ENCODE results near the gene PLCE1. TPM values are rescaled to one million over a fixed set of nuclear protein-coding genes. Genes with fewer than 3 reads are reported as not detected.

The PLCE1 gene
- total RNA-seq, 2 donors from 2014 or later: 2.5 to 4.9 TPM

DNA sequence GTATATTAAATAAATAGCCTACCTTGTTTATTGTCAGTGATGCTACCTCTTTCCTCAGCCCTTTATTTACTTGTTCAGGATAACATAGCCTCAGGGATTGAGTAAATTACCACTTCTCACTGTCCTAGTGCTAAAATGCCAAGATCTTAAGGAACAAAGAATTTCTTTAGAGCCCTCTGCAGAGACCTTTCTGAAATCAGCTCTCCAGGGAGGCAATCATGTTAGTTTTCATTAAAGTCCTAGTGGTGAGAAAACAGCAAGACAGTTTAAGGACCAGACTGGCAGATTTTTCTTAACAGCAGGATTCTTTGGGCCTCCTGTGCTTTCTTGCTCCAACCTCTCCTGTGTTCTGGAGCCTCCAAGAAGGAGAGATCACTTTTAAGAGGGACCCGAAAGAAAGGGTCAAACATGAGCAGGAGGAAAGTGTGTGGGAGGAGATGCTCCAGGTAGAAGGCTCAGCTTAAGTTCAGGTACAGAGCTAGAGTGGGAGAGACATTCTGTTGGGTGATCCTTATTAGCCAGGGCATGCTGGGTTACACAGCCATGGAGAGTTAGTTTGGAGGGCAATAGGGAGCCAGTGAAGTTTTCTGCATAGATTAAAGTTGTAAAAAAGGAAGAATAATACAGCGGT is 1.2 kb upstream of the PLCE1 start:
- intact Hi-C loops (cut with DNase I): no loop called here
- DNase-seq (ENCODE audit: low spot score): no peak

- intact Hi-C loops (cut with DNase I): no loop called here
- DNase-seq (ENCODE audit: low spot score): no peak
These were observed 333 bp upstream of the PLCE1 start for GRCh38 chr10:93993414-93993781.

DNA sequence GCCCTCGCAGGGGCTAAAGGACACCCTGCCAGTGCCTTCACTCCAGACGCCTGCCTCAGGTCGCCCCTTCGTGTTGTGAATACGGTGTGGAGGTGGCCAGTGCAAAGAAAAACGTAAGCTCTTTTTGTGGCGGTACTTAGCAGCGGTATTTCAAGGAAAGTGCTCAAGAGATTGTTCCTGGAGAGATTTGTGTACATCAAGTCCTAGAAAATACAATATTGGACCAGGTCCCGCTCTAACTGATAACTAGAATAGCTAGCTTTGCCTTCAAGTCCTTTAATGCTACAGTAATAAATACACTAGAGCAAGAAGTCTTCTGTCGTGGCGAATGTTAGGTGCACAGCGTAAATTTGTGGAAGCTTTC is 689 bp downstream of the PLCE1 start:
- no peak for DNase-seq (ENCODE audit: low spot score)
- intact Hi-C loops (cut with DNase I): no loop called here

DNA sequence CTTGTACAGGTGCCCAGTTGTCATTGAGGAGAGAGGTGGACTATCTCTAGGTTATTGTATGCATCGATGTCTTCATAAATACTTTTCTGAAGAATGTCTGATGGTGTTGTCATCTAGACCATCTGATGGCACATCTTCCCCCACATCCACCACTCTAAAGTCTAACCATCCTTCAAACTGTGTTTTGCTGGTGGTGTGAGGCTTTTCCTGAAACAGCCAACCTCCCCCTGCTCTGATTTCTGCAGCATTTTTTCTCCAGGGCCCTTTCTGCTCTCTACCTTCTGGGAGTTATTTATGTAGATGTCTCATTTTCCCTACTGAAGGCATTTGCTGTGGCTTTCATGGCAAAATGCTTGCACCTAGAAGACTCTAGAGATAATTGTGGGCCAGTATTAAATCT is 1.5 kb downstream of the PLCE1 start:
- DNase-seq (ENCODE audit: low spot score): no peak
- intact Hi-C loops (cut with DNase I): no loop called here

DNA sequence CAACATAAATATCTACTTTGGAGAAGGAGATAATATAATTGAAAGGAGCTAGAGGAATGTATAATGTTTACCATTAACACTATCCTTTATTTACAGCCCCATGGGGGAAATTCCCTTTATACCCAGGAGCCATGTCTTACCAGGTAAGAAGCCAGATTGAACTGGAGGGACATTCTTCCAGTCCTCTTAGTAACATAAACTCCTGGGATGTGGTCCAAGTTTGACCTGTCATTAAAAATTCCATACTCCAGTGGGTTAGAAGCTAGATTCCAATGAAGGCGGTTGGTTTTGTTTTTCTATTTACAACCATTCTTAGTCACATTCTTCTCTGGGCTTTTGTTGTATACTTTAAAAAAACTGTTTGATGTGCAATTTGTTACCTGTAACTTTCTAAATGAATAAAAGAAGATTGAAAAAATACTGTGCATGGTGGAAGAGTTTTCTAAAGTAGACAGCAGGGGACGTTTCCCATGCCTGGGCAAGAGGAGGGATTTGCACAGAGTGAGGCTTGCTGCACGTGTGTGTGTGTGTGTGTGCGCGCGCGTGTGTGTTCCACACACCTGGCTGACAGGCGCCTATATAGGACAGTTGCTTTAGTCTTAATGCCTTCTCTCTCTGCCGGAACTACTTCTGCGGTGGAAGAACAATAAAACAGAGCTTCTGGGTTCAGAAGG is 2.0 kb downstream of the PLCE1 start:
- intact Hi-C loops (cut with DNase I): no loop called here
- no peak for DNase-seq (ENCODE audit: low spot score)

- no peak for DNase-seq (ENCODE audit: low spot score)
- intact Hi-C loops (cut with DNase I): no loop called here
These were observed 2.8 kb downstream of the PLCE1 start for GRCh38 chr10:93996551-93996950.

DNA sequence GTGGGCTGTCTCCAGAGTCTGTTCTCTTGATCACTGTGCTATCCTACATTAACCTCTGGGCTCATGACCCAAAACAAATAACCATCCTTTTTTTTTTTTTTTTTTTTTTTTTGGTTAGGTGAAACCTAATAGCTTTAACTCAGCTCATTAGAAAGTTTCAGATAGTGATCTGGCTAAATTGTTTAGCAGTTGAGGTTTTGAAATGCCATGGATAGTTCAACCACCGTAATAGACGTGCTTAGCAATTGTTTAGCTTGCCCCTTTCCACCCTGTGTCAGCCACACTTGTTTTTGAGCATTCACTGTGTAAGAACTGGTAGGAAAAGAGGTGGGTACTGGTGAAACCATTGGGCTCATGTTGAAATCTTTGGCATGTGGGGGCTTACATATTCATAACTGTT is 3.8 kb downstream of the PLCE1 start:
- intact Hi-C loops (cut with DNase I): no loop called here
- DNase-seq (ENCODE audit: low spot score): no peak

DNA sequence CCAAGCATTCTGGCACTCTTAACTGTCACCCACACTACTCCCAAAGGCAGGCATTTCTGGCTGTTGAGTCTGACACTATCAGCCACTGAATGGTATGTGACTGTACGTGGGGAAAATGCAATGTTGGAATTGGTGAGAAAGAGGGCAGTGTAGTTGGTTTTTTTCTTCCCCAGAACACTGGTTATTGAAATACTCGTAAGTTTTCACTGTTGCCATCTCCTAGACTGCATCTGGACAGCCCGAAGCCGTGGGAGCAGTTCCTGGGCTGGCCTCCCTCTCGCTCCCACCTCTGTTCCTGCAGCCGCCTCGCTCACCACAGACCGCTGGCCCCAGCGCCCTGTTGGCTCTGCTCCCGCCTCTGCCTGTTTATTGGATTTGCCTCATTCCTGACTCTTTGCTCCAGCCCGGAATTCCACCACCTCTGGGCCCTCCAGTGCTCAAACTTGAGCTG is 5.7 kb downstream of the PLCE1 start:
- peak; percentile 85 for DNase-seq (ENCODE audit: low spot score)
- intact Hi-C loops (cut with DNase I): no loop called here

GRCh38 chr10:94000638-94001415 is 7.1 kb downstream of the PLCE1 start:
- DNase-seq (ENCODE audit: low spot score): no peak
- intact Hi-C loops (cut with DNase I): no loop called here

GRCh38 chr10:94001416-94001810 is 7.7 kb downstream of the PLCE1 start:
- intact Hi-C loops (cut with DNase I): no loop called here
- no peak for DNase-seq (ENCODE audit: low spot score)

DNA sequence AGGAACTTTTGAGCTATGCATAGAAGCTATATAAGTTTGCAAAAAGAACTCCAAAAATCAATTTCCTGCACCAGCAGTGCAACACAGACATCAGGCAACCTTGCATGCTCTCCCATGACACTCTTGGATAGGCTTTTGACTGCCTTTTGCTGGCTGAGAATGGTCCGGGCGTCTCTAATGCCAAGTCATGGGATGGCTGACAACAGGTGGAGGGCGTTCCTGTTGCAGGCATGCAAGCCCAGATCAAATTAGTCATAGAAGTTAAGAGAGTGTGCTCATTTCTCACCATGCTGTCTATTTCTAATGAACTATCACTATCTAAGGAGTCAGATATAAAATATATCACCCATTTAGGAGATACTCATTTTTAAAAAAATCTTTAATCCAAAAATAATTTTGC is 8.4 kb downstream of the PLCE1 start:
- intact Hi-C loops (cut with DNase I): no loop called here
- DNase-seq (ENCODE audit: low spot score): no peak

GRCh38 chr10:94003488-94003887 is 9.8 kb downstream of the PLCE1 start:
- intact Hi-C loops (cut with DNase I): no loop called here
- DNase-seq (ENCODE audit: low spot score): no peak

DNA sequence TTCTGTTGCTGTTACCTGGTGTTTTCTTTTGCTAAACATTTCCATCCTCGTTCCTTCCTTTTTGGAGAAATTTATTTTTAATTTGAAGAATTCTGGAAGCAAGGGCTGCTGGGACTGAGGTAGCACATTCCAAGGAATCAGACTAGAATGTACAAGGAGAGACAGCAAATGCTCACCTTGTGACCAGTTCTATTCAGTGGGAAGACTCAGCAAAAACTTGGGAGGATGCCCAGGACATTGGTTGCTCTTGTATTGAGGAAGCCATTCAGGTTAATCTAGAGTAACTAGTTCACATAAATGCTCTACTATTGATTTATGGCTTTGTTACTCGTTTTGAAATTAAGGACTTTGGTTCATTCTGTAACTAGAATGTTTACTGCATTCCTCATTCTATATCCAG is 11.3 kb downstream of the PLCE1 start:
- intact Hi-C loops (cut with DNase I): no loop called here
- no peak for DNase-seq (ENCODE audit: low spot score)

- intact Hi-C loops (cut with DNase I): no loop called here
These were observed 13.1 kb downstream of the PLCE1 start for GRCh38 chr10:94006591-94007550.

DNA sequence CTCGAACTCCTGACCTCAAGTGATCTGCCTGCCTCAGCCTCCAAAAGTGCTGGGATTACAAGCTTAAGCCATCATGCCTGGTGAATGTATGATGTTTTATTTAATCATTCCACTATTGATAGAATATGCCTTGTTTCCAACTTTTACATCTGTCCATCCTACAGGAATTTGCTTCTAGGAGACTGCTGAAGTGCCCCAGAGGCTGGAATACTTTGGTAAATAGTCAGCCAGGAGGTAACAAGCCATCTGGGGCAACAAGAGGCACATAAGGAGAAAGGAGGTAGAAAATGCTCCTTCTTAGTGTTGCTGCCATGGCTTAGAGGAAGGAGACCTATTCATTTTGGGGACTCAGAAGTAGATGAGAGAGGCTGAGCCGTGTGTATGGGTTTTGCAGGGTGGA is 14.8 kb downstream of the PLCE1 start:
- DNase-seq (ENCODE audit: low spot score): no peak
- intact Hi-C loops (cut with DNase I): no loop called here

More at GRCh38 chr10:94006591-94007550, 13.1 kb downstream of the PLCE1 start:
- DNase-seq (ENCODE audit: low spot score): no peak

DNA sequence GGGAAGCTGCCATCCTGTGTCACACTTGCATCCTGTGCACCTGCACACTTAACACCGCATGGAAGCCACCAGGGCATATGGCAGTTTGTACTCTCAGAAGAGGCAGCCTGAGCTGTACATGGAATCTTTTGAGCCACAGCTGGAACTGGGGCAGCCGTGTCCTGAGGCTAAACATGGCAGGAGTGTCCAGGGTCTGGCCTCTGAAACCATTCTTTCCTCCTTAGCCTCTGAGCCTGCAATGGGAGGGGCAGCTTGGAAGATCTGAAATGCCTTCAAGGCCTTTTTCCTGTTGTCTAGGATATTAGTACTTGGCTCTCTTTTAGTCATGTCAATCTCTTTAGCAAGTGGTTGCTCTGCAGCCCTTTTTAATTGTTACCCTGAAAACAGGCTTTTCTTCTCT is 16.4 kb downstream of the PLCE1 start:
- intact Hi-C loops (cut with DNase I): no loop called here
- DNase-seq (ENCODE audit: low spot score): no peak

DNA sequence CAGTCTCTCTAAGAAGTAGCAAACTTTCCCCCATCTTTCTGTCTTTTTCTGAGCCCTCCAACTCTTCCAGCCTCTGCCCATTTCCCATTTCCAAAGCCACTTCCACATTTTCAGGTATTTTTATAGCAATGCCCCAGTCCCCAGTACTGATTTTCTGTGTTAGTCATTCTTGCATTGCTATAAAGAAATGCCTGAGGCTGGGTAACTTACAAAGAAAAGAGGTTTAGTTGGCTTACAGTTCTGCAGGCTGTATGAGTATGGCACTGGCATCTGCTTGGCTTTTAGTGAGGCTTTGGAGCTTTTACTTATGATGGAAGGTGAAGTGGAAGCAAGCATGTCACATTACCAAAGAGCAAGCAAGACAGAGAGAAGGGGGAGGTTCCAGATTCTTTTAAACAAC is 17.2 kb downstream of the PLCE1 start:
- intact Hi-C loops (cut with DNase I): no loop called here
- no peak for DNase-seq (ENCODE audit: low spot score)

DNA sequence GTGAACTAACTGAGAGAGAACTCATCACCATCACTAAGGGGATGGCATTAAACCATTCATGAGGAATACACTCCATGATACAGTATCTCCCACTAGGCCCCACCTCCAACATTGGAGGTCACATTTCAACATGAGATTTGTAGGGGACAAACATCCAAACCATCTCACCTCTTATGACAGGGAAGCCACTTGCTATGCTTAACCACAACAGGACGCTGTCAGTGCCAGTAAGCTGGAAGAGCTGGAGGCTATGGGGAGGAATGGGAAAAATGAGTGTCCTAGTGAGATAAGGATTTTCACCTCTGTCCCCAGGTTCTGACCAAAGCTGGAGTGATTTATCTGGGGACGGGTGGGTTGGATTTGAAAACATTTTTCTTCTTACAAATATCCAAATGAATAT is 17.6 kb downstream of the PLCE1 start:
- no peak for DNase-seq (ENCODE audit: low spot score)
- intact Hi-C loops (cut with DNase I): no loop called here

DNA sequence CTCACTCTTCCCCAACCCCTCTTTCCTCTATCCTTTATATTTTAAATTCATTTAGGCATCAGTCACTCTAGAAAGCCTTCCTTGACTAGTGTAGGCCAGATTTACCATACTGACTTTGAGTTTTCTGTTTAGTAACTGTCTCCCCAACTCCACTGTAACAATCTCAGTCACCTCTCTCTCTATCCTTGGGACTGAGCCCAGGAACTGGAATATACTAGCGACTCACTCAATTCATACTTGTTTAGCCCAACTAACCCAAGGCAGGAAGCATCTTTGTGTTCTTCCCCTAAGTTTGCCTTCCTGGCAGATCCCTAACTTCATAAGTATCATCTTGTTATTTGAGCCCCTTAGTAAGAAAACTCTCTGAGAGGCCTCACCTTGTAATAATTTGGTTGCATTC is 19.1 kb downstream of the PLCE1 start:
- intact Hi-C loops (cut with DNase I): no loop called here
- no peak for DNase-seq (ENCODE audit: low spot score)

DNA sequence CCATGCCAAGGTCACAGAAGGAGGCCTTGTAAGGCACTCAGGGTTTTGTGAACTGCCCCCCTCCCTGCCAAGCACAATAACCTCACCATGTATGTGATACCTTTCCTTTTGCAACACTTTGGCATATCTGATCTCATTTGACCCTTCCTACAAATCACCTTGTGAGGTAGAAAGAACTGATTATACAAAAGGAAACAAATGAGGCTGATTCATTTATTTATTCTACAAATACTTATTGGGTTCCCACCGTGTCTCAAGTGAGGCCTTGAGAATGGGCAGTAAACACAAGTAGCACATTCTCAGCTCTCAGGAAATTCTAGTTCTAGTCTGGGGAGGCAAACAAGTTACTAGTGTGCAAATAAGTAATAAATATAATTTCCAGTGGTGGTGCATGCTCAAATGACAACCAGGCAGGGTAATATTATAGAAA is 19.6 kb downstream of the PLCE1 start:
- intact Hi-C loops (cut with DNase I): no loop called here
- DNase-seq (ENCODE audit: low spot score): no peak

Data from posterior vena cava (tissue), 2 donors.